ENCODE results near the gene MED13L.

The MED13L gene

DNA sequence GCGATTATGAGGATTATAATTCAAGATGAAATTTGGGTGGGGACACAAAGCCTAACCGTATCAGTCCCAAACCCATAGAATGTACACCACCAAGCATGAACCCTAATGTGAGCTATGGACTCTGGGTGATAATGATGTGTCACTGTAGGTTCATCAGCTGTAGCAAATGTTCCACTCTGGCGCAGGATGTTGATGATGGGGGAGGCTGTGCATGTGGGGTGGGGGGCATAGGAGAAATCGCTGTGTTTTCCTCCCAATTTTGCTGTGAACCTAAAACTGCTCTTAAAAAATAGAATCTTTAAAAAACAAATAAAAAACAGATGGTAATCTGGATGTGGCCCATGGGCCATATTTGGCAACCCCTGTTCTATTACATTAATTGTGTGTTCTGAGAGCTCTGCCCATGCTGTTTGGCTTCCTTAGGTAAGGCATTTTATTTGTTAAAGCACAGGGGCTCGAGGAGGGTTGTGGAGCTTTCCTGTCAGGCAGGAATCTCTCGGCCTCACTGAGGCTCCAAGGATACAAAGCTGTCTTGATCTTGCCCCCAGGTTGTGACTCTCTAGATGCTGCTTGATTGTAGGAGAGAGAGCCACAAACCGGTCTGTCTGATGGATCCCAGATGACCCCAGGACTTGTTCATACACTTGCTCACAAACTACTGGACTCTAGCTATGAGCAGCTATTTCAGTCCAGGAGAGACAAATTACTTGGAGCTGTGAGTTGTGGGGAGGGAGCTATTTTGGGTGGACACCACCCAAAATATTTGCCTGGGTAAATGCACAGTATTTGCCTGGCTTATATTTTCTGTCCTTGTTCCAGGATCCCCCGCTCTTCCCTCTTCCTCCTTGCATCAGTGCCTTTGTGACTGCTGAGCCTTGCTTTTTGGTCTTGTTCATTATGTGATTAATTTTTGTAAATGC is 340.2 kb downstream of the MED13L start:
- Histone ChIP-seq H3K4me1 (ENCODE audit: insufficient read depth, insufficient read length) (no peaks in the 10 kb centered on the region), H3K36me3 (ENCODE audit: insufficient read depth, insufficient read length, low read length) (no peaks in the 10 kb centered on the region), H3K4me3 (ENCODE audit: insufficient read length, low read depth) (no peak overlapping the region), H3K9me3 (ENCODE audit: insufficient read depth, low read length) (peaks cover 21% of the 10 kb centered on the region), H3K27me3 (ENCODE audit: insufficient read depth, insufficient read length) (no peaks in the 10 kb centered on the region), H3K9ac (ENCODE audit: insufficient read length, low read depth) (no peak overlapping the region)
- no peak for TF ChIP-seq YY1 (IDR thresholded peaks at IDR 0.05; ENCODE audit: insufficient read depth, insufficient read length)
- no peak for TF ChIP-seq ZNF274 (IDR thresholded peaks at IDR 0.05; ENCODE audit: low read depth, low read length)
- no peak for TF ChIP-seq SUZ12 (IDR thresholded peaks at IDR 0.05; ENCODE audit: extremely low read depth, insufficient read depth, insufficient read length)
- DNase-seq (ENCODE audit: low read depth, low spot score), result no peak

DNA sequence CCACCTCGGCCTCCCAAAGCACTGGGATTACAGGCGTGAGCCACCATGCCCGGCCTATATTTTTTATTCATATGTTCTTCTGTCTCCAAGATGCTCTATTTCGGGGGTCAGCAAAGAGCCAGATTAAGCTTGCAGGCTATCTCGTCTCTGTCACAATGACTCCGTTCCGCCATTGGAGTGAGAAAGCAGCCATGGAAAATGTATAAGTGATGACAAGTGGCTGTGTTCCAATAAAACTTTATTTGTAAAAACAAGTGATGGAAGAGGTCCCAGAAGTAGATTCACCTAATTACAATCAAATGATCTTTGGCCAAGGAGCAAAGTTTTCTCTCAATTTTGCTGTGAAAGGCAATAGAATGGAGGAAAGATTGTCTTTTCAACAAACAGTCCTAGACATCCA is 342.6 kb downstream of the MED13L start:
- DNase-seq (ENCODE audit: low read depth, low spot score), result no peak
- Histone ChIP-seq H3K27me3 (ENCODE audit: insufficient read depth, insufficient read length) (no peaks in the 10 kb centered on the region), H3K9me3 (ENCODE audit: insufficient read depth, low read length) (peaks cover 18% of the 10 kb centered on the region), H3K36me3 (ENCODE audit: insufficient read depth, insufficient read length, low read length) (no peaks in the 10 kb centered on the region), H3K9ac (ENCODE audit: insufficient read length, low read depth) (no peak overlapping the region), H3K4me3 (ENCODE audit: insufficient read length, low read depth) (no peak overlapping the region), H3K4me1 (ENCODE audit: insufficient read depth, insufficient read length) (no peaks in the 10 kb centered on the region)
- TF ChIP-seq SUZ12 (IDR thresholded peaks at IDR 0.05; ENCODE audit: extremely low read depth, insufficient read depth, insufficient read length), result no peak
- no peak for TF ChIP-seq ZNF274 (IDR thresholded peaks at IDR 0.05; ENCODE audit: low read depth, low read length)
- no peak for TF ChIP-seq YY1 (IDR thresholded peaks at IDR 0.05; ENCODE audit: insufficient read depth, insufficient read length)

DNA sequence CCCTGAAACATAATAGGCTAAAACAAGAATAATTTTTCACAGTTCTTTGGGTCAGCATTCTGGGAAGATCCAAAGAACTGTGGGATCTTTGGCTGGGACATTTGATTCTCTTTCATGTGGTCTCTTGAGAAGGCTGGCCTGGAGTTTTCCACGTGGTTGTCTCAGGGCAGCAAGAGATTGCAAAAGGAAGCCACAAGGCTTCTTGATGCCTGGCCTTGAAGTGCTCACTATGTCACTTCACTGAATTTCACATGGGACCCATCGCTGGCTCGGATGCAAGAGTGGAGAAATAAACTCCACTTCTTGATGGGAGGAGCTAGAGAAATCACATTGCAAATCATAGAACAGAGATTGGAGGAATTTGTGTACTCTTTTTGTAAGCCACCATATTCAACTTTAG is 343.4 kb downstream of the MED13L start:
- no peak for DNase-seq (ENCODE audit: low read depth, low spot score)
- Histone ChIP-seq H3K27me3 (ENCODE audit: insufficient read depth, insufficient read length) (no peaks in the 10 kb centered on the region), H3K9me3 (ENCODE audit: insufficient read depth, low read length) (peaks cover 9% of the 10 kb centered on the region), H3K4me3 (ENCODE audit: insufficient read length, low read depth) (no peak overlapping the region), H3K9ac (ENCODE audit: insufficient read length, low read depth) (no peak overlapping the region), H3K36me3 (ENCODE audit: insufficient read depth, insufficient read length, low read length) (no peaks in the 10 kb centered on the region), H3K4me1 (ENCODE audit: insufficient read depth, insufficient read length) (no peaks in the 10 kb centered on the region)
- TF ChIP-seq YY1 (IDR thresholded peaks at IDR 0.05; ENCODE audit: insufficient read depth, insufficient read length) (no peak), ZNF274 (IDR thresholded peaks at IDR 0.05; ENCODE audit: low read depth, low read length) (no peak), SUZ12 (IDR thresholded peaks at IDR 0.05; ENCODE audit: extremely low read depth, insufficient read depth, insufficient read length) (no peak)

DNA sequence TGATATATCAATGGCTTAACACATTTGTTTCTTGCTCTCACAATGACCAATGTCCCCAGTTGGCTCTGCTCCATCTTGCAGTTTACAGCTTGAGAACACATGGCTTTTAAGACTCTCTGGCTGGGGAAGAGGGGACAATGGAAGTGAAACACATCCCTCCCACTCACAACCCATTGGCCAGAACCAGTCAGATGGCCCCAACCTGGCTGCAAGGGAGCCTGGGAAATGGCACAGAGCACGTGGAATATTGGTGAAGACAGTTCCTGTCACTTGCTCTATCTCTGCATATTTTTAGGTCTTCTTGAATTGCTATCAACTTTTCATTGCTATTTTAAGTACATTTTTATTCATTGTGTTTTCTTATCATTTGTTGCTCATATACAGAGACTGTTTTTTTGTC is 345.4 kb downstream of the MED13L start:
- TF ChIP-seq SUZ12 (IDR thresholded peaks at IDR 0.05; ENCODE audit: extremely low read depth, insufficient read depth, insufficient read length) (no peak), YY1 (IDR thresholded peaks at IDR 0.05; ENCODE audit: insufficient read depth, insufficient read length) (no peak), ZNF274 (IDR thresholded peaks at IDR 0.05; ENCODE audit: low read depth, low read length) (no peak)
- H3K4me1 ChIP-seq (ENCODE audit: insufficient read depth, insufficient read length), result no peaks in the 10 kb centered on the region
- H3K27me3 ChIP-seq (ENCODE audit: insufficient read depth, insufficient read length), result no peaks in the 10 kb centered on the region
- H3K9ac ChIP-seq (ENCODE audit: insufficient read length, low read depth), result no peak overlapping the region
- no peak overlapping the region for H3K4me3 ChIP-seq (ENCODE audit: insufficient read length, low read depth)
- H3K36me3 ChIP-seq (ENCODE audit: insufficient read depth, insufficient read length, low read length), result no peaks in the 10 kb centered on the region
- no peak for DNase-seq (ENCODE audit: low read depth, low spot score)
- H3K9me3 ChIP-seq (ENCODE audit: insufficient read depth, low read length), result no peaks in the 10 kb centered on the region

DNA sequence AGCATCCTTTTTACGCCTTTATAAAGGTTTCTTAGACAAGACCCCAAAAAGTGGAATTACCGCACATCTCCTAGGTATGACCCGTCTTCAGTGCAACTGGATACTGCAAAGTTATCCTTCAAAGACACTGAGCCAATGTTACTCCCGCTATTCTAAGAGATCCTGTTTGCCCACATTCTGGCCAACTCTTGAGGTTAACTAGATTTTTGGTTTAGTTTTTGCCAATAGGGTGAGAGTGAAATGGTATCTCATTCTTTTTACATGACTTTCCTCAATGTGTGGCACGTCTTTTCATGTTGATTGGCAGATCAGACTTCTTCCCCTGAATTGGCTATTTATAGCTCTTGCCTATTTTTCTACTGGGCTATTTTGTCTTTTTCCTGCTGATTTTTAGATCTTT is 347.2 kb downstream of the MED13L start:
- no peaks in the 10 kb centered on the region for H3K9me3 ChIP-seq (ENCODE audit: insufficient read depth, low read length)
- no peak for DNase-seq (ENCODE audit: low read depth, low spot score)
- H3K9ac ChIP-seq (ENCODE audit: insufficient read length, low read depth), result no peak overlapping the region
- no peaks in the 10 kb centered on the region for H3K27me3 ChIP-seq (ENCODE audit: insufficient read depth, insufficient read length)
- no peaks in the 10 kb centered on the region for H3K36me3 ChIP-seq (ENCODE audit: insufficient read depth, insufficient read length, low read length)
- no peaks in the 10 kb centered on the region for H3K4me1 ChIP-seq (ENCODE audit: insufficient read depth, insufficient read length)
- H3K4me3 ChIP-seq (ENCODE audit: insufficient read length, low read depth), result no peak overlapping the region
- TF ChIP-seq SUZ12 (IDR thresholded peaks at IDR 0.05; ENCODE audit: extremely low read depth, insufficient read depth, insufficient read length) (no peak), YY1 (IDR thresholded peaks at IDR 0.05; ENCODE audit: insufficient read depth, insufficient read length) (no peak), ZNF274 (IDR thresholded peaks at IDR 0.05; ENCODE audit: low read depth, low read length) (no peak)

DNA sequence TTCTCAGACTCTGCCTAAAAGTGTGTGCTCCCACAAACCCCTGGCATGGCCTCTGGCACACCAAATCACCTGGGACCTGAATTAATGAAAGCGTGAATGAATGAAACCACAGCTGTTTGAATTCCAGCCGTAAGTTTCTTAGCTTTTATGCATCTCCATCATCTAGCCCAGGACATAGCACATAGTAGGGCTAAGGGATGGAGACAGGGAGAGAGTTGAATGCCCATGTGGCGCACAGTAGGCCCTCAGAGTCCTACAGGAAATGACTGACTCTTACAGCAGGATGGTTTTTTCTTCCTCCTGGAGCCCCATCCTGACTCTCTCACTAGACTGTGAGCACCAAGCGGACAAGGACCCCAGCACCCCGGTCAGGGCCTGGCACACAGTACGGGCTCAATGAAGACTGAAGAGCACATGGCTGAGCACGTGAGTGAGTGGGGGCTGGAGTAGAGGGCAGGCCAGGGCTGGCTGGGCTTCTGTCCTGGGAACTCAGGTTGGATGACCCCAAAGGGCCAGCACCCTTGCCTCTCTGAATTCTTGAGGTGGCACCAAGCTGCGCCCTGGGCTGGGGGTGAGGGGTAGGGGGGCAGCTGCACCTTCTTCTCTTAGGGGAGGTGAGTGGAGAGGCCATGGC is 351.3 kb downstream of the MED13L start:
- peaks cover 15% of the 10 kb centered on the region for H3K9me3 ChIP-seq (ENCODE audit: insufficient read depth, low read length)

DNA sequence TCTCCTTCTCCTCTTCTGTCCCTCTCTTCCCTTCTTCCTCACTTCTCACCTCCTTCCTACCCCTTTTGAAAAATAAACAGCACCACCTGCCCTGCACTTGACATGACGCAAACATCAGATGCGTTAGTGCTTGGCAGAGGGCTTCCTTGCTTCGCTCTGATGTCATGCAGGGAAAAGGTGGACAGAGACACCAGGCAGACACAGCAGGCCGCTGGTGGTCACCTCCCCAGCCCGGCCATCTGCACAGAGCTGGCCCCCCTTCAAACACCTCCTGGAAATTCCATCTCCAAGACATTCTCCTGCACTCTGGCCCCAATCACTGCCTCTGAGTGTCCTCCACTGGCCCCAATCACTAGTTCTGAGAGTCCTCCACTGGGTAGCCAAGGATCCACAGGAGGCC is 353.6 kb downstream of the MED13L start:
- peaks cover 15% of the 10 kb centered on the region for H3K9me3 ChIP-seq (ENCODE audit: insufficient read depth, low read length)
- peaks cover 4% of the 10 kb centered on the region for H3K27me3 ChIP-seq (ENCODE audit: insufficient read depth, insufficient read length)
- H3K9ac ChIP-seq (ENCODE audit: insufficient read length, low read depth), result no peak overlapping the region
- DNase-seq (ENCODE audit: low read depth, low spot score), result no peak
- H3K4me3 ChIP-seq (ENCODE audit: insufficient read length, low read depth), result no peak overlapping the region
- no peaks in the 10 kb centered on the region for H3K36me3 ChIP-seq (ENCODE audit: insufficient read depth, insufficient read length, low read length)
- TF ChIP-seq ZNF274 (IDR thresholded peaks at IDR 0.05; ENCODE audit: low read depth, low read length), result no peak
- TF ChIP-seq SUZ12 (IDR thresholded peaks at IDR 0.05; ENCODE audit: extremely low read depth, insufficient read depth, insufficient read length), result no peak
- TF ChIP-seq YY1 (IDR thresholded peaks at IDR 0.05; ENCODE audit: insufficient read depth, insufficient read length), result no peak
- no peaks in the 10 kb centered on the region for H3K4me1 ChIP-seq (ENCODE audit: insufficient read depth, insufficient read length)

More for the DNA sequence above, 351.3 kb downstream of the MED13L start:
- H3K4me3 ChIP-seq (ENCODE audit: insufficient read length, low read depth), result no peak overlapping the region
- H3K9ac ChIP-seq (ENCODE audit: insufficient read length, low read depth), result no peak overlapping the region
- DNase-seq (ENCODE audit: low read depth, low spot score), result no peak
- no peaks in the 10 kb centered on the region for H3K36me3 ChIP-seq (ENCODE audit: insufficient read depth, insufficient read length, low read length)
- TF ChIP-seq ZNF274 (IDR thresholded peaks at IDR 0.05; ENCODE audit: low read depth, low read length) (no peak), SUZ12 (IDR thresholded peaks at IDR 0.05; ENCODE audit: extremely low read depth, insufficient read depth, insufficient read length) (no peak), YY1 (IDR thresholded peaks at IDR 0.05; ENCODE audit: insufficient read depth, insufficient read length) (no peak)
- no peaks in the 10 kb centered on the region for H3K27me3 ChIP-seq (ENCODE audit: insufficient read depth, insufficient read length)
- H3K4me1 ChIP-seq (ENCODE audit: insufficient read depth, insufficient read length), result no peaks in the 10 kb centered on the region

Data from NT2/D1 (cell line).